HepG2 (cell line): ENCODE results near the gene PSENEN. TPM values are rescaled to one million over a fixed set of nuclear protein-coding genes. Genes with fewer than 3 reads are reported as not detected.

Experiments used
- ARID2 ChIP-seq: sonication (generic); formaldehyde crosslinking; IDR thresholded peaks from 2 replicates; pipeline ENCODE4 v1.8.1; 2022; ENCODE audit warnings: mild to moderate bottlenecking, missing genetic modification reagents, borderline replicate concordance
- MYPOP ChIP-seq: sonication (generic); formaldehyde crosslinking; IDR thresholded peaks from 2 replicates; pipeline ENCODE4 v1.8.1; 2023; ENCODE audit warnings: mild to moderate bottlenecking, moderate library complexity, missing genetic modification reagents
- NONO ChIP-seq, 2 experiments: fragments of 450-650 bp in 1 of 2; sonication (generic) in 1 of 2; formaldehyde crosslinking in 1 of 2; IDR thresholded peaks in 1 of 2; conservative IDR thresholded peaks in 1 of 2; 2 replicates each; pipeline versions ENCODE4 v1.6.1 to v1.8.0; 2017 to 2022; ENCODE audit warnings: mild to moderate bottlenecking in 1 of 2, missing genetic modification reagents in 1 of 2, moderate library complexity in 1 of 2
- NR3C1 ChIP-seq: sonication (generic); formaldehyde crosslinking; IDR thresholded peaks from 2 replicates; pipeline ENCODE4 v1.4.0; 2020; ENCODE audit warnings: missing genetic modification reagents
- POGK ChIP-seq: sonication (generic); formaldehyde crosslinking; conservative IDR thresholded peaks from 2 replicates; pipeline ENCODE4 v1.8.0; 2022; ENCODE audit warnings: mild to moderate bottlenecking, moderate library complexity, missing genetic modification reagents
- SMAD1 ChIP-seq: sonication (generic); formaldehyde crosslinking; IDR thresholded peaks from 2 replicates; pipeline ENCODE4 v1.4.0; 2020; ENCODE audit warnings: missing genetic modification reagents, low read depth, mild to moderate bottlenecking, borderline replicate concordance
- SP140L ChIP-seq: sonication (generic); formaldehyde crosslinking; IDR thresholded peaks from 2 replicates; pipeline ENCODE4 v1.4.0; 2020; ENCODE audit warnings: missing genetic modification reagents, borderline replicate concordance
- SUZ12 ChIP-seq: fragments of 150-350 bp; IDR thresholded peaks from 2 replicates; pipeline ENCODE4 v1.6.1; 2014; ENCODE audit warnings: low read depth, low read length
- YY1 ChIP-seq: IDR thresholded peaks from 2 replicates; pipeline ENCODE4 v1.6.1; 2011; ENCODE audit warnings: low read length, low read depth, moderate library complexity, mild to moderate bottlenecking; ENCODE audit not compliant: insufficient read depth, insufficient replicate concordance
- ZNF780A ChIP-seq: sonication (generic); formaldehyde crosslinking; IDR thresholded peaks from 2 replicates; pipeline ENCODE4 v1.8.0; 2022; ENCODE audit warnings: mild to moderate bottlenecking, missing genetic modification reagents, moderate library complexity
- ZNF792 ChIP-seq: IDR thresholded peaks from 2 replicates; pipeline ENCODE4 v1.6.1; 2016
- polyA plus RNA-seq, 8 experiments: library from polyadenylated mRNA; depleted of rRNA in 3 of 8; stranded (reverse) in 7 of 8; unstranded in 1 of 8; fragments of >200 nt; fragmentation: Illumina TruSeq in 4 of 8; extraction: Trizol in 4 of 8; gene quantifications; 2 replicates each; pipeline versions ENCODE4 v1.2.1 to v1.2.3, GENCODE V29; 2011 to 2016; ENCODE audit warnings: low read depth in 4 of 8, missing spikeins in 1 of 8, mixed read lengths in 1 of 8; ENCODE audit not compliant: insufficient read depth in 1 of 8
- total RNA-seq, 5 experiments: library from RNA; depleted of rRNA; stranded (reverse); fragments of >200 nt; fragmentation: Illumina TruSeq; extraction: Trizol; gene quantifications; 2 replicates each; pipeline ENCODE4 v1.2.3, GENCODE V29; 2016; ENCODE audit warnings: low read depth in 1 of 5
- TF ChIP-seq, protein P1 (sequence below): sonication (generic); formaldehyde crosslinking; IDR thresholded peaks from 2 replicates; pipeline ENCODE4 v1.4.0; 2020; ENCODE audit warnings: missing genetic modification reagents, mild to moderate bottlenecking, borderline replicate concordance
- TF ChIP-seq, protein P2 (sequence below): sonication (generic); formaldehyde crosslinking; IDR thresholded peaks from 2 replicates; pipeline ENCODE4 v1.4.0; 2020; ENCODE audit warnings: mild to moderate bottlenecking, missing genetic modification reagents, borderline replicate concordance
- TF ChIP-seq, protein P3 (sequence below): sonication (generic); formaldehyde crosslinking; IDR thresholded peaks from 2 replicates; pipeline ENCODE4 v1.4.0; 2020; ENCODE audit warnings: missing genetic modification reagents; ENCODE audit errors: not compliant biosample characterization
- TF ChIP-seq, protein P4 (sequence below): sonication (generic); formaldehyde crosslinking; IDR thresholded peaks from 2 replicates; pipeline ENCODE4 v1.8.1; 2022; ENCODE audit warnings: low read depth, mild to moderate bottlenecking, missing genetic modification reagents

The PSENEN gene
- total and polyA plus RNA-seq, 2 of the 13 experiments (the other 11 are each of a cell fraction or from before 2014, with no cell fraction given), result 16.9 to 34.2 TPM

DNA sequence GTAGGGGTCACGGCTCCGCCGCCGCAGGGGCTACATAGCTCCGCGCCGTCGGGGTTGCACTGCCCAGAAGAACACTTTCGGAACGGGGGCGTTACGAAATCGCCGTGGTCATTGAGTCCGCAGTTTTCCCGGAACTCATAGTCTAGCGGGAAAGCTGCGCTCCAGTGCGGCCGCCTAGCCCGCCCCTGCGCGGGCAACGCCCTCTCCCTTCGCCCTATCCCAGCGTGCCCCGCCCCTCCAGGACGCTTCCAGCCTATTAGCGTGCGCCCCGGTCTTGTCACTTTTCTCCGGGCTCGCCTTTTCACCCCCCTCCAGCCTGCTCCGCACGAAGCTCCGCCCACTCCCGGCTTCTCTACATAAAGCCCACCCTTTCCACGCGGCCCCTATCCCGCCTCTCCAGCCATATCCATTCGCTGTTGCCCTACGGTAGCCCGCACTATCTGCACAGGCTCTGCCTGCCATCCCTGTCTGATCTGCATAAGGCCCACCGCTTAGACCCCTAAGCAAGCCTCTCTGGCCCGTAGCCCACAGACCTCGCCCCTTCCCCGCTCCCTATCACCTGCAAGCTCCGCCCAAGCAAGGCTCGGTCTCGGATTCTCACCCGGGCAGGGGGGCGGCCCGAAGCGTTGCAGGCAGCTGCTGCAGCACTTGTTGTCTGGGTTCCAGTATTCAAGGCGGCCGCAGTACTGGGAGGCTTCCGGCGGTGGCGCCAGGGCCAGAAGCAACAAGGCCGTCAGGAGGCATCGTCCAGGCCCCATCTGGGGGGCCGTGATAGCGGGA lies 4.8 kb upstream of the PSENEN start (continued):
- TF ChIP-seq, protein P1, sequence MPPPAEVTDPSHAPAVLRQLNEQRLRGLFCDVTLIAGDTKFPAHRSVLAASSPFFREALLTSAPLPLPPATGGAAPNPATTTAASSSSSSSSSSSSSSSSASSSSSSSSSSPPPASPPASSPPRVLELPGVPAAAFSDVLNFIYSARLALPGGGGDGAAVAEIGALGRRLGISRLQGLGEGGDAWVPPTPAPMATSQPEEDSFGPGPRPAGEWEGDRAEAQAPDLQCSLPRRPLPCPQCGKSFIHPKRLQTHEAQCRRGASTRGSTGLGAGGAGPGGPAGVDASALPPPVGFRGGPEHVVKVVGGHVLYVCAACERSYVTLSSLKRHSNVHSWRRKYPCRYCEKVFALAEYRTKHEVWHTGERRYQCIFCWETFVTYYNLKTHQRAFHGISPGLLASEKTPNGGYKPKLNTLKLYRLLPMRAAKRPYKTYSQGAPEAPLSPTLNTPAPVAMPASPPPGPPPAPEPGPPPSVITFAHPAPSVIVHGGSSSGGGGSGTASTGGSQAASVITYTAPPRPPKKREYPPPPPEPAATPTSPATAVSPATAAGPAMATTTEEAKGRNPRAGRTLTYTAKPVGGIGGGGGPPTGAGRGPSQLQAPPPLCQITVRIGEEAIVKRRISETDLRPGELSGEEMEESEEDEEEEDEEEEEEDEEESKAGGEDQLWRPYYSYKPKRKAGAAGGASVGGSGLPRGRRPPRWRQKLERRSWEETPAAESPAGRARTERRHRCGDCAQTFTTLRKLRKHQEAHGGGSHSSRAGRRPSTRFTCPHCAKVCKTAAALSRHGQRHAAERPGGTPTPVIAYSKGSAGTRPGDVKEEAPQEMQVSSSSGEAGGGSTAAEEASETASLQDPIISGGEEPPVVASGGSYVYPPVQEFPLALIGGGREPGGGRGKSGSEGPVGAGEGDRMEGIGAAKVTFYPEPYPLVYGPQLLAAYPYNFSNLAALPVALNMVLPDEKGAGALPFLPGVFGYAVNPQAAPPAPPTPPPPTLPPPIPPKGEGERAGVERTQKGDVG (CRISPR knock-in tag), result no peak
- TF ChIP-seq SMAD1 (CRISPR knock-in tag) (no peak; the same call in 1 of the 2 replicates), ZNF792 (no peak; the same call in 1 of the 2 replicates), SP140L (no peak), SUZ12 (no peak), ZNF780A (CRISPR knock-in tag) (no peak), YY1 (peak; percentile 52), ARID2 (CRISPR knock-in tag) (no peak), POGK (CRISPR knock-in tag) (0 out of 2 replicates have a peak, but pooled peaks have one; percentile 39), MYPOP (CRISPR knock-in tag) (peak; percentile 88), NONO (IDR thresholded peaks at IDR 0.05) (no peak), NONO (CRISPR knock-in tag; conservative IDR thresholded peaks at IDR 0.05) (peak; percentile 44; the same call in 1 of the 2 replicates), NR3C1 (CRISPR knock-in tag) (no peak)
- TF ChIP-seq, protein P2, sequence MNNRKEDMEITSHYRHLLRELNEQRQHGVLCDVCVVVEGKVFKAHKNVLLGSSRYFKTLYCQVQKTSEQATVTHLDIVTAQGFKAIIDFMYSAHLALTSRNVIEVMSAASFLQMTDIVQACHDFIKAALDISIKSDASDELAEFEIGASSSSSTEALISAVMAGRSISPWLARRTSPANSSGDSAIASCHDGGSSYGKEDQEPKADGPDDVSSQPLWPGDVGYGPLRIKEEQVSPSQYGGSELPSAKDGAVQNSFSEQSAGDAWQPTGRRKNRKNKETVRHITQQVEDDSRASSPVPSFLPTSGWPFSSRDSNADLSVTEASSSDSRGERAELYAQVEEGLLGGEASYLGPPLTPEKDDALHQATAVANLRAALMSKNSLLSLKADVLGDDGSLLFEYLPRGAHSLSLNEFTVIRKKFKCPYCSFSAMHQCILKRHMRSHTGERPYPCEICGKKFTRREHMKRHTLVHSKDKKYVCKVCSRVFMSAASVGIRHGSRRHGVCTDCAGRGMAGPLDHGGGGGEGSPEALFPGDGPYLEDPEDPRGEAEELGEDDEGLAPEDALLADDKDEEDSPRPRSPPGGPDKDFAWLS, result no peak
- TF ChIP-seq, protein P3, sequence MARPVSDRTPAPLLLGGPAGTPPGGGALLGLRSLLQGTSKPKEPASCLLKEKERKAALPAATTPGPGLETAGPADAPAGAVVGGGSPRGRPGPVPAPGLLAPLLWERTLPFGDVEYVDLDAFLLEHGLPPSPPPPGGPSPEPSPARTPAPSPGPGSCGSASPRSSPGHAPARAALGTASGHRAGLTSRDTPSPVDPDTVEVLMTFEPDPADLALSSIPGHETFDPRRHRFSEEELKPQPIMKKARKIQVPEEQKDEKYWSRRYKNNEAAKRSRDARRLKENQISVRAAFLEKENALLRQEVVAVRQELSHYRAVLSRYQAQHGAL, result no peak
- TF ChIP-seq, protein P4, sequence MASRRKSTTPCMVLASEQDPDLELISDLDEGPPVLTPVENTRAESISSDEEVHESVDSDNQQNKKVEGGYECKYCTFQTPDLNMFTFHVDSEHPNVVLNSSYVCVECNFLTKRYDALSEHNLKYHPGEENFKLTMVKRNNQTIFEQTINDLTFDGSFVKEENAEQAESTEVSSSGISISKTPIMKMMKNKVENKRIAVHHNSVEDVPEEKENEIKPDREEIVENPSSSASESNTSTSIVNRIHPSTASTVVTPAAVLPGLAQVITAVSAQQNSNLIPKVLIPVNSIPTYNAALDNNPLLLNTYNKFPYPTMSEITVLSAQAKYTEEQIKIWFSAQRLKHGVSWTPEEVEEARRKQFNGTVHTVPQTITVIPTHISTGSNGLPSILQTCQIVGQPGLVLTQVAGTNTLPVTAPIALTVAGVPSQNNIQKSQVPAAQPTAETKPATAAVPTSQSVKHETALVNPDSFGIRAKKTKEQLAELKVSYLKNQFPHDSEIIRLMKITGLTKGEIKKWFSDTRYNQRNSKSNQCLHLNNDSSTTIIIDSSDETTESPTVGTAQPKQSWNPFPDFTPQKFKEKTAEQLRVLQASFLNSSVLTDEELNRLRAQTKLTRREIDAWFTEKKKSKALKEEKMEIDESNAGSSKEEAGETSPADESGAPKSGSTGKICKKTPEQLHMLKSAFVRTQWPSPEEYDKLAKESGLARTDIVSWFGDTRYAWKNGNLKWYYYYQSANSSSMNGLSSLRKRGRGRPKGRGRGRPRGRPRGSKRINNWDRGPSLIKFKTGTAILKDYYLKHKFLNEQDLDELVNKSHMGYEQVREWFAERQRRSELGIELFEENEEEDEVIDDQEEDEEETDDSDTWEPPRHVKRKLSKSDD (CRISPR knock-in tag), result 0 out of 2 replicates have a peak, but pooled peaks have one; percentile 39
